Subcutaneous abdominal adipose tissue (tissue), 5 donors: ENCODE results near the gene USP44.
"Not testable (repeated sequence)": the region's sequence is repeated elsewhere in the genome, so short reads cannot be mapped to it uniquely, and the experiment has no call there.

Source experiments
- H3K27ac ChIP-seq: one replicate; pipeline ENCODE4 v1.7.0; 2013; ENCODE audit warnings: low read depth, mild to moderate bottlenecking, inconsistent platforms, low read length, moderate library complexity
- H3K27me3 ChIP-seq, 5 donors: one replicate each; pipeline ENCODE4 v1.7.0; 2013; ENCODE audit warnings: low read length in 5 of 5, inconsistent platforms in 1 of 5; ENCODE audit not compliant: control insufficient read depth in 5 of 5, insufficient read depth in 4 of 5
- H3K36me3 ChIP-seq, 5 donors: one replicate each; pipeline ENCODE4 v1.7.0; 2013; ENCODE audit warnings: low read length in 5 of 5; ENCODE audit not compliant: control insufficient read depth in 5 of 5, insufficient read depth in 5 of 5
- H3K4me1 ChIP-seq, 5 donors: one replicate each; pipeline ENCODE4 v1.7.0; 2013; ENCODE audit warnings: low read length in 5 of 5, mild to moderate bottlenecking in 3 of 5, moderate library complexity in 1 of 5; ENCODE audit not compliant: control insufficient read depth in 5 of 5, insufficient read depth in 5 of 5
- H3K4me3 ChIP-seq, 5 donors: one replicate each; pipeline ENCODE4 v1.7.0; 2013; ENCODE audit warnings: low read length in 5 of 5, low read depth in 1 of 5
- H3K9ac ChIP-seq, 5 donors: one replicate each; pipeline ENCODE4 v1.7.0; 2013; ENCODE audit warnings: low read length in 5 of 5, mild to moderate bottlenecking in 4 of 5, moderate library complexity in 3 of 5
- H3K9me3 ChIP-seq, 5 donors: one replicate each; pipeline ENCODE4 v1.7.0; 2013; ENCODE audit warnings: low read length in 5 of 5; ENCODE audit not compliant: control insufficient read depth in 5 of 5
- donor health status: healthy.
- donor health status: healthy.
- donor health status: healthy.
- donor health status: healthy.
- donor health status: healthy.

Gene USP44

GRCh38 chr12:95574799-95575452, 23.6 kb upstream of the USP44 start:
- Histone ChIP-seq H3K36me3 (no peaks in the 10 kb centered on the region), H3K9ac (no peak overlapping the region), H3K4me1 (peaks cover 0 to 6% (median 0%) of the 10 kb centered on the region in 5 donors), H3K27ac (no peak overlapping the region), H3K4me3 (no peak overlapping the region), H3K27me3 (peaks cover 0 to 5% (median 0%) of the 10 kb centered on the region in 5 donors), H3K9me3 (no peaks in the 10 kb centered on the region)

GRCh38 chr12:95573951-95574576, 22.8 kb upstream of the USP44 start:
- H3K36me3 ChIP-seq: no peaks in the 10 kb centered on the region
- H3K9me3 ChIP-seq: no peaks in the 10 kb centered on the region
- H3K9ac ChIP-seq: no peak overlapping the region

GRCh38 chr12:95571369-95571768, 20.1 kb upstream of the USP44 start:
- Histone ChIP-seq H3K4me1 (peaks cover 0 to 6% (median 0%) of the 10 kb centered on the region in 5 donors), H3K9me3 (no peaks in the 10 kb centered on the region), H3K4me3 (no peak overlapping the region), H3K9ac (no peak overlapping the region), H3K27me3 (peaks cover 0 to 5% (median 0%) of the 10 kb centered on the region in 5 donors), H3K27ac (no peak overlapping the region), H3K36me3 (no peaks in the 10 kb centered on the region)

More at GRCh38 chr12:95573951-95574576, 22.8 kb upstream of the USP44 start:
- Histone ChIP-seq H3K27ac (no peak overlapping the region), H3K4me1 (peaks cover 0 to 6% (median 0%) of the 10 kb centered on the region in 5 donors), H3K4me3 (no peak overlapping the region), H3K27me3 (peaks cover 0 to 5% (median 0%) of the 10 kb centered on the region in 5 donors)

- H3K4me3 ChIP-seq, H3K27ac ChIP-seq, H3K36me3 ChIP-seq, H3K27me3 ChIP-seq, H3K9ac ChIP-seq, H3K9me3 ChIP-seq, H3K4me1 ChIP-seq: not testable (repeated sequence)
These were observed 16.8 kb upstream of the USP44 start for GRCh38 chr12:95568045-95568444.

DNA sequence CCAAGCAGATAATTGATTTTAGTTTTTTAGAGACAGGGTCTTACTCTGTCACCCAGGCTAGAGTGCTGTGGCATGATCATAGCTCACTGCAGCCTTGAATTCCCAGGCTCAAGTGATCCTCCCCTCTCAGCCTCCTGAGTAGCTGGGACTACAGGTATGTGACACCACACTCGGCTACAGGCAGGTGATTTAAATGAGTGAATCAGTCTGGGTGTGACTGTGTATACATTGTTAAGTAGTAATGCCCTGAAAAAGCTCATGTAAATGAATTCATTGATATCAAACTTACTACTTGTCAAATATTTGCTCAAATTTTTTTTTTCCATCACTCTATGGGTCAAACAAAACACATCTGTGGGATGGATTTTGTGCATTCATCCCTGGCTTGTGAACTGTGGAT, 6.3 kb upstream of the USP44 start:
- Histone ChIP-seq H3K4me1 (no peaks in the 10 kb centered on the region), H3K9me3 (no peaks in the 10 kb centered on the region), H3K4me3 (no peak overlapping the region), H3K27ac (no peak overlapping the region), H3K9ac (no peak overlapping the region), H3K27me3 (no peaks in the 10 kb centered on the region), H3K36me3 (no peaks in the 10 kb centered on the region)

- Histone ChIP-seq H3K4me1 (no peaks in the 10 kb centered on the region), H3K36me3 (no peaks in the 10 kb centered on the region), H3K27ac (no peak overlapping the region), H3K4me3 (no peak overlapping the region), H3K27me3 (peaks cover 0 to 2% (median 0%) of the 10 kb centered on the region in 5 donors), H3K9me3 (peaks cover 0 to 2% (median 0%) of the 10 kb centered on the region in 5 donors), H3K9ac (no peak overlapping the region)
These were observed 3.3 kb upstream of the USP44 start for GRCh38 chr12:95554532-95555071.

DNA sequence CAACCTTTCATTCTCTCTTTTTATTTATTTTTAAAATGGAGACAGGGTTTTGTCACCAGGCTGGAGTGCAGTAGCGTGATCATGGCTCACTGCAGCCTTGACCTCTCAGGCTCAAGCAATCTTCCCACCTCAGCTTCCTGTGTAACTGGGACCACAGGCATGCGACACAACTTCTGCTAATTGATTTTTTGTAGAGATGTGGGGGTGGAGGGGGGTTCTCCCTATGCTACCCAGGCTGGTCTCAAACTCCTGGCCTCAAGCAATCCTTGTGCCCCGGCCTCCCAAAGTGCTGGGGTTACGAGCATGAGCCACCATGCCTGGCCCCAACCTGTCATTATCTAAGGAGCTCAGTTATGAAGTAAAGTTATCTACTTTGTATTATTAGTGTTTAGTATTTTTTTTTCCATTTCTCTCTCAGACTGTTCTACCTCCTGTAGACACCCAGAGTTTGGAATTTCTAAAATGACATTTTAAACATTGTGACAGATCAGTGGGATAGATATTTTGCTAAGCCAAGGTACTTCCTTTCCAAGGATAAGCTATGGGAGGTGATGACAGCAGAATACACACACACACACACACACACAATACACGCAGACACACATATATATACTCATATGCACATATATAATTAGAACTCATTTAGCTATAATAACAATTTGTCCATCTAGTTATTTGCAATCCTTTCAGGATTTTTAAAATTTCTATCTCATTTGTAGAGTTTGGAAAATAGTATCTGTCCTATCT, 2.1 kb upstream of the USP44 start:
- Histone ChIP-seq H3K36me3 (no peaks in the 10 kb centered on the region), H3K4me1 (peaks cover 0 to 8% (median 6%) of the 10 kb centered on the region in 5 donors), H3K9ac (no peak overlapping the region), H3K9me3 (peaks cover 0 to 7% (median 5%) of the 10 kb centered on the region in 5 donors), H3K27ac (no peak overlapping the region), H3K27me3 (peaks cover 0 to 3% (median 0%) of the 10 kb centered on the region in 5 donors), H3K4me3 (no peak overlapping the region)

GRCh38 chr12:95551913-95552516, 739 bp upstream of the USP44 start:
- Histone ChIP-seq H3K9ac (no peak overlapping the region), H3K4me1 (peaks cover 0 to 17% (median 15%) of the 10 kb centered on the region in 5 donors)

DNA sequence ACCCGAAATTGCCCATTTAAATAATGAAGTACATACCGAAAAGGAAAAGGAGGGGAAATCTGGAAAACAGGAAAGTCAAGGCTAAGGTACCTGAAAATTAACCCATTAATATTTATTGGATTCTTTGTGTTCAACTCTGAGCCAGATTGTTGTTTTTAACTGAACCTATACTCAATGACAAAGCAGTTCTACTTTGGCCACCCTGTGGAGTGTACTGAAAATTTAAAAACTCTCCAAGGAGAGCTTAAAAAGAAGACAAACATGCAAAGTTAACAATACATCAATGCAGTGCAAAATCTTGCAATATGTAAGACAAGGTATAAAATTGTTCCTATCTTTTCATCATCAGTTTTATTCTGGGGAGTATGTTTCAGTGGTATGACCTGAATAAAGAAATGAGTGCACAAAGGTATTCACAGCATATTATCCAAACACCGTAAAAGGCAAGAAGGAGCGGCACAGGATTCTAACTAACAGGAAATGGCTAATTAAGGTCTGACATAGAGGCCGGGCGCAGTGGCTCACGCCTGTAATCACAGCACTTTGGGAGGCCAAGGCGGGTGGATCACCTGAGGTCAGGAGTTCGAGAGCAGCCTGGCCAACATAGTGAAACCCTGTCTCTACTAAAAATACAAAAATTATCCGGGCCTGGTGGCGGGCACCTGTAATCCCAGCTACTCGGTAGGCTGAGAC, 1.7 kb downstream of the USP44 start:
- H3K27ac ChIP-seq: no peak overlapping the region
- H3K9ac ChIP-seq: no peak overlapping the region
- H3K36me3 ChIP-seq: no peaks in the 10 kb centered on the region
- H3K27me3 ChIP-seq: peaks cover 0 to 3% (median 0%) of the 10 kb centered on the region in 5 donors
- peaks cover 0 to 7% (median 5%) of the 10 kb centered on the region in 5 donors for H3K9me3 ChIP-seq
- H3K4me1 ChIP-seq: peaks cover 0 to 17% (median 15%) of the 10 kb centered on the region in 5 donors
- peak overlapping the region; percentile 60 to 79 (median 74) for H3K4me3 ChIP-seq

More at GRCh38 chr12:95551913-95552516, 739 bp upstream of the USP44 start:
- Histone ChIP-seq H3K4me3 (no peak overlapping the region), H3K36me3 (no peaks in the 10 kb centered on the region), H3K27ac (no peak overlapping the region), H3K27me3 (peaks cover 0 to 3% (median 0%) of the 10 kb centered on the region in 5 donors), H3K9me3 (peaks cover 0 to 7% (median 5%) of the 10 kb centered on the region in 5 donors)
